WTC11 (cell line): Measurements from ENCODE around the gene CD109. TPM values are rescaled to one million over a fixed set of nuclear protein-coding genes. Genes with fewer than 3 reads are reported as not detected.

ENCODE experiments used
- ATAC-seq: fragments of 200-7000 bp; cut with Tn5 transposase; 2 replicates; pipeline ENCODE4 v1.10.0; 2021; ENCODE audit warnings: mild to moderate bottlenecking, moderate library complexity
- CTCF ChIA-PET: fragments of 300-600 bp; sonication (Branson Sonifier 250); formaldehyde crosslinking; loops from one replicate; lab custom pipeline; 2021; ENCODE audit warnings: antibody characterized with exemption; lab: Charles Lee
- POLR2A ChIA-PET: fragments of 350-600 bp; sonication (Branson Sonifier 250); formaldehyde crosslinking; loops from one replicate; lab custom pipeline; 2021; ENCODE audit warnings: antibody characterized with exemption; lab: Charles Lee
- DNase-seq: peaks from one replicate; pipeline ENCODE4 v3.0.0; 2021; ENCODE audit warnings: low spot score
- H3K27ac Mint-ChIP-seq: 2 replicates; pipeline ENCODE4 v1.8.0; 2021; ENCODE audit warnings: mixed read lengths
- H3K27me3 Mint-ChIP-seq: 2 replicates; pipeline ENCODE4 v1.8.0; 2021; ENCODE audit warnings: low read depth, mild to moderate bottlenecking, moderate library complexity, mixed read lengths
- H3K36me3 Mint-ChIP-seq: 2 replicates; pipeline ENCODE4 v1.8.0; 2021; ENCODE audit warnings: mixed read lengths
- H3K4me1 Mint-ChIP-seq: 2 replicates; pipeline ENCODE4 v1.8.0; 2022; ENCODE audit warnings: mixed read lengths
- H3K4me3 Mint-ChIP-seq: 2 replicates; pipeline ENCODE4 v1.8.0; 2021; ENCODE audit warnings: mild to moderate bottlenecking, moderate library complexity, mixed read lengths
- H3K9me3 Mint-ChIP-seq: 2 replicates; pipeline ENCODE4 v1.8.0; 2021; ENCODE audit warnings: mixed read lengths
- CREB1 ChIP-seq: sonication (generic); formaldehyde crosslinking; IDR thresholded peaks from 2 replicates; pipeline ENCODE4 v1.8.0; 2023; ENCODE audit warnings: mild to moderate bottlenecking, missing genetic modification reagents
- NFATC4 ChIP-seq: fragments of 250-450 bp; sonication (Bioruptor Pico); IDR thresholded peaks from 2 replicates; pipeline ENCODE4 v1.9.0; 2021; ENCODE audit warnings: mild to moderate bottlenecking
- NFE2L1 ChIP-seq: sonication (generic); formaldehyde crosslinking; IDR thresholded peaks from 2 replicates; pipeline ENCODE4 v1.8.1; 2023; ENCODE audit warnings: missing genetic modification reagents
- NFYB ChIP-seq: sonication (generic); formaldehyde crosslinking; conservative IDR thresholded peaks from 2 replicates; pipeline ENCODE4 v1.8.0; 2022; ENCODE audit warnings: low read depth, missing genetic modification reagents
- TEAD1 ChIP-seq: sonication (generic); formaldehyde crosslinking; IDR thresholded peaks from 2 replicates; pipeline ENCODE4 v1.8.0; 2022; ENCODE audit warnings: mild to moderate bottlenecking, missing genetic modification reagents
- TP53 ChIP-seq: sonication (generic); formaldehyde crosslinking; IDR thresholded peaks from 2 replicates; pipeline ENCODE4 v1.8.1; 2023; ENCODE audit warnings: mild to moderate bottlenecking, missing genetic modification reagents
- USF1 ChIP-seq: sonication (generic); formaldehyde crosslinking; IDR thresholded peaks from 2 replicates; pipeline ENCODE4 v1.8.0; 2022; ENCODE audit warnings: mild to moderate bottlenecking, missing genetic modification reagents
- ZBTB21 ChIP-seq: sonication (generic); formaldehyde crosslinking; IDR thresholded peaks from 2 replicates; pipeline ENCODE4 v1.8.1; 2023; ENCODE audit warnings: mild to moderate bottlenecking, missing genetic modification reagents, borderline replicate concordance
- ZBTB43 ChIP-seq: sonication (generic); formaldehyde crosslinking; IDR thresholded peaks from 2 replicates; pipeline ENCODE4 v1.8.1; 2023; ENCODE audit warnings: mild to moderate bottlenecking, missing genetic modification reagents
- ZNF263 ChIP-seq: sonication (generic); formaldehyde crosslinking; IDR thresholded peaks from 2 replicates; pipeline ENCODE4 v1.8.1; 2022; ENCODE audit warnings: low read depth, mild to moderate bottlenecking, moderate library complexity, missing genetic modification reagents
- ZNF512 ChIP-seq: sonication (generic); formaldehyde crosslinking; IDR thresholded peaks from 2 replicates; pipeline ENCODE4 v1.8.1; 2022; ENCODE audit warnings: missing genetic modification reagents, borderline replicate concordance
- ZNF532 ChIP-seq: fragments of 250-450 bp; sonication (Bioruptor Pico); IDR thresholded peaks from 2 replicates; pipeline ENCODE4 v1.9.0; 2021; ENCODE audit warnings: mild to moderate bottlenecking, borderline replicate concordance
- ZNF671 ChIP-seq: fragments of 250-450 bp; sonication (Bioruptor Pico); IDR thresholded peaks from 2 replicates; pipeline ENCODE4 v1.8.0; 2021; ENCODE audit warnings: mild to moderate bottlenecking
- total RNA-seq: library from RNA; stranded (reverse); gene quantifications from 3 replicates; pipeline ENCODE4 v1.2.3, GENCODE V29; 2021
- TF ChIP-seq, protein P1 (sequence below): fragments of 250-450 bp; sonication (Bioruptor Pico); IDR thresholded peaks from 2 replicates; pipeline ENCODE4 v2.1.2; 2022; ENCODE audit warnings: mild to moderate bottlenecking, moderate library complexity
- TF ChIP-seq, protein P2 (sequence below): sonication (generic); formaldehyde crosslinking; IDR thresholded peaks from 2 replicates; pipeline ENCODE4 v1.8.0; 2022; ENCODE audit warnings: mild to moderate bottlenecking, missing genetic modification reagents
- TF ChIP-seq, protein P3 (sequence below): sonication (generic); formaldehyde crosslinking; IDR thresholded peaks from 2 replicates; pipeline ENCODE4 v1.8.1; 2023; ENCODE audit warnings: mild to moderate bottlenecking, missing genetic modification reagents, moderate library complexity

The CD109 gene
- total RNA-seq, 1 experiment from 2014 or later, result 4.5 TPM

GRCh38 chr6:73752943-73753342 is 56.9 kb downstream of the CD109 start:
- TF ChIP-seq NFYB (CRISPR knock-in tag) (no peak), NFATC4 (CRISPR knock-in tag) (no peak)
- POLR2A ChIA-PET, result no interaction called here
- Mint-ChIP-seq H3K36me3 (no peaks in the 10 kb centered on the region), H3K4me3 (no peak overlapping the region), H3K27ac (no peak overlapping the region), H3K27me3 (no peaks in the 10 kb centered on the region), H3K9me3 (no peaks in the 10 kb centered on the region), H3K4me1 (peaks cover 11% of the 10 kb centered on the region)
- DNase-seq (no peak), ATAC-seq (no peak)
- CTCF ChIA-PET, result no interaction called here

GRCh38 chr6:73766040-73766439 is 70.0 kb downstream of the CD109 start:
- POLR2A ChIA-PET, result interaction anchor here (0.5 kb wide), 1 partner anchor 252 kb away, joined by 11 read pairs; no protein-coding TSS in a partner anchor
- CTCF ChIA-PET, result interaction anchor here (0.9 kb wide), 1 partner anchor 27 kb away, joined by 4 read pairs; no protein-coding TSS in a partner anchor
- Mint-ChIP-seq H3K4me1 (no peaks in the 10 kb centered on the region), H3K27ac (no peak overlapping the region), H3K4me3 (no peak overlapping the region), H3K27me3 (no peaks in the 10 kb centered on the region), H3K9me3 (0 out of 2 replicates have a peak, but pooled peaks cover 4% of the 10 kb centered on the region), H3K36me3 (no peaks in the 10 kb centered on the region)
- no peak for ATAC-seq
- TF ChIP-seq ZNF263 (no peak), ZBTB21 (no peak), ZNF532 (CRISPR knock-in tag) (no peak), CREB1 (CRISPR knock-in tag) (no peak), USF1 (CRISPR knock-in tag) (no peak), ZNF671 (CRISPR knock-in tag) (no peak), ZBTB43 (CRISPR knock-in tag) (no peak), ZNF512 (CRISPR knock-in tag) (no peak), TEAD1 (no peak), TP53 (CRISPR knock-in tag) (no peak), NFE2L1 (CRISPR knock-in tag) (no peak)
- TF ChIP-seq, protein P1, sequence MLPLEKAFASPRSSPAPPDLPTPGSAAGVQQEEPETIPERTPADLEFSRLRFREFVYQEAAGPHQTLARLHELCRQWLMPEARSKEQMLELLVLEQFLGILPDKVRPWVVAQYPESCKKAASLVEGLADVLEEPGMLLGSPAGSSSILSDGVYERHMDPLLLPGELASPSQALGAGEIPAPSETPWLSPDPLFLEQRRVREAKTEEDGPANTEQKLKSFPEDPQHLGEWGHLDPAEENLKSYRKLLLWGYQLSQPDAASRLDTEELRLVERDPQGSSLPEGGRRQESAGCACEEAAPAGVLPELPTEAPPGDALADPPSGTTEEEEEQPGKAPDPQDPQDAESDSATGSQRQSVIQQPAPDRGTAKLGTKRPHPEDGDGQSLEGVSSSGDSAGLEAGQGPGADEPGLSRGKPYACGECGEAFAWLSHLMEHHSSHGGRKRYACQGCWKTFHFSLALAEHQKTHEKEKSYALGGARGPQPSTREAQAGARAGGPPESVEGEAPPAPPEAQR, result no peak
- TF ChIP-seq, protein P2, sequence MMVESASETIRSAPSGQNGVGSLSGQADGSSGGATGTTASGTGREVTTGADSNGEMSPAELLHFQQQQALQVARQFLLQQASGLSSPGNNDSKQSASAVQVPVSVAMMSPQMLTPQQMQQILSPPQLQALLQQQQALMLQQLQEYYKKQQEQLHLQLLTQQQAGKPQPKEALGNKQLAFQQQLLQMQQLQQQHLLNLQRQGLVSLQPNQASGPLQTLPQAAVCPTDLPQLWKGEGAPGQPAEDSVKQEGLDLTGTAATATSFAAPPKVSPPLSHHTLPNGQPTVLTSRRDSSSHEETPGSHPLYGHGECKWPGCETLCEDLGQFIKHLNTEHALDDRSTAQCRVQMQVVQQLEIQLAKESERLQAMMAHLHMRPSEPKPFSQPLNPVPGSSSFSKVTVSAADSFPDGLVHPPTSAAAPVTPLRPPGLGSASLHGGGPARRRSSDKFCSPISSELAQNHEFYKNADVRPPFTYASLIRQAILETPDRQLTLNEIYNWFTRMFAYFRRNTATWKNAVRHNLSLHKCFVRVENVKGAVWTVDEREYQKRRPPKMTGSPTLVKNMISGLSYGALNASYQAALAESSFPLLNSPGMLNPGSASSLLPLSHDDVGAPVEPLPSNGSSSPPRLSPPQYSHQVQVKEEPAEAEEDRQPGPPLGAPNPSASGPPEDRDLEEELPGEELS (CRISPR knock-in tag), result no peak
- TF ChIP-seq, protein P3, sequence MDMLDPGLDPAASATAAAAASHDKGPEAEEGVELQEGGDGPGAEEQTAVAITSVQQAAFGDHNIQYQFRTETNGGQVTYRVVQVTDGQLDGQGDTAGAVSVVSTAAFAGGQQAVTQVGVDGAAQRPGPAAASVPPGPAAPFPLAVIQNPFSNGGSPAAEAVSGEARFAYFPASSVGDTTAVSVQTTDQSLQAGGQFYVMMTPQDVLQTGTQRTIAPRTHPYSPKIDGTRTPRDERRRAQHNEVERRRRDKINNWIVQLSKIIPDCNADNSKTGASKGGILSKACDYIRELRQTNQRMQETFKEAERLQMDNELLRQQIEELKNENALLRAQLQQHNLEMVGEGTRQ (CRISPR knock-in tag), result no peak
- DNase-seq, result no peak
